GM21528 (cell line): ENCODE results near the gene GAN.
"Not testable (repeated sequence)": the region's sequence is repeated elsewhere in the genome, so short reads cannot be mapped to it uniquely, and the experiment has no call there.

Experiments
- ATAC-seq: cut with Tn5 transposase; IDR thresholded peaks from one replicate; pipeline ENCODE4 v1.9.1; 2021; ENCODE audit warnings: mild to moderate bottlenecking, moderate library complexity; ENCODE audit not compliant: unreplicated experiment, low FRiP score

The GAN gene

DNA sequence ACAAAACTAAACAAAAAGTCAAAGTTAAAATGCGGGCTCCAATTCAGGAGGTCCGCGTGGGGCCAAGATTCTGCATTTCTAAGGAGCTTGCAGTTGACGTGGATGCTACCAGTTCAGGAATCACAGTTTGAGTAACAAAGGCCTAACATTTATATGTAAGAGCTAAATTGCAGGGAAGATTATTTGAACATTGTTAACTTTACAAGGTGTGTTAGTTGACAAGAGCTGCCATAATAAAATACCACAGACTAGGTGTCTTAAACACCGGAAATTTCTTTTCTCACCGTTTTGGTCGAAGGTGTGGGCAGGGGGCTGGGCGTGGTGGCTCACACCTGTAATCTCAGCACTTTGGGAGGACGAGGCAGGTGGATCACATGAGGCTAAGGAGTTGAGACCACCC, 105.0 kb downstream of the GAN start:
- no peak for ATAC-seq

DNA sequence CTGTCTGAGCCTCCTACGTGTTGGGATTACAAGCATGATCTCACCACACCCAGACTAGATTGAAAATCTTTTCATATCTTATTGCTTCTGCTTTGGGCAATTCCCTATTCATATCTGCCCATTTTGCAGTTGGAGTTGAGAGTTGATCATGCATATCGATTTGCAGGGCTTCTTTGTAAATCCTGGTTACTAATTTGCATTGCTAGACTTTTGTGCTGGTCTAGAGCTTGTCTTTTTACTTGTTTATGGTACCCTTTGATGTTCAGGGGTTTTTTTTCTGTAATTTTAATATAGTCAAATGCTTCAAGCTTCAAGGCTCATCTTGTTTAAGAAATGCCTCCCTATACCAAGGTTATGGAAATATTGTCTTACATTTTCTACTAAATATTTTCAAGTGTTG, 106.4 kb downstream of the GAN start:
- ATAC-seq, result no peak

DNA sequence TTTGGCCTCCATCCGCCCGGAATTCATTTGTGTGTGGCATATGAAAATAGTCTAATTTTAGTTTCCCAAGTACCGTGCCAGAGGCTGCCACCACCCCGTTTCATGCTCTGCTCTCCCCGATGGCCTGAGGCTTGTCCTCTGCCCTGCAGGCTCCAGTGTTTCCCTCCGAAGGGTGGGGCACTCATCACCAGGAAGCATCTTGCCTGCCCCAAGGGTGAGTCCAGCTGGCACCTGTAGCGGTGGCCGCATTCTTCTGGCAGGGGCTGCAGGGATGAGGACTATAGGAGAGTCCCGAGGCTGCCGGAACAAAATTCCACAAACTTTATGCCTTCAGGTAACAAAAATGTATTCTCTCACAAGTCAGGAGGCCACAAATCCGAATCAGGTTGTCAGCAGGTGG, 106.8 kb downstream of the GAN start:
- ATAC-seq, result no peak

DNA sequence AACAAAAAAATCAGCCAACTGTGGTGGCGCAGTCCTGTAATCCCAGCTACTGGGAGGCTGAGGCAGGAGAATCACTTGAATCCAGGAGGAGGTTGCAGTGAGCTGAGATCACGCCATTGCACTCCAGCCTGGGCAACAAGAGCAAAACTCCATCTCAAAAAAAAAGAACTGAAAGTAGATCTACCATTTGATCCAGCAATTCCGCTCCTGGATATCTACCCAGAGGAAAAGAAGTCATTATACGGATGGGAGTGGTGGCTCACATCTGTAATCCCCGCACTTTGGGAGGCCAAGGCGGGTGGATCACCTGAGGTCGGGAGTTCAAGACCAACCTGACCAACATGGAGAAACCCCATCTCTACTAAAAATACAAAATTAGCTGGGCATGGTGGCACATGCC, 107.4 kb downstream of the GAN start:
- ATAC-seq, result not testable (repeated sequence)

DNA sequence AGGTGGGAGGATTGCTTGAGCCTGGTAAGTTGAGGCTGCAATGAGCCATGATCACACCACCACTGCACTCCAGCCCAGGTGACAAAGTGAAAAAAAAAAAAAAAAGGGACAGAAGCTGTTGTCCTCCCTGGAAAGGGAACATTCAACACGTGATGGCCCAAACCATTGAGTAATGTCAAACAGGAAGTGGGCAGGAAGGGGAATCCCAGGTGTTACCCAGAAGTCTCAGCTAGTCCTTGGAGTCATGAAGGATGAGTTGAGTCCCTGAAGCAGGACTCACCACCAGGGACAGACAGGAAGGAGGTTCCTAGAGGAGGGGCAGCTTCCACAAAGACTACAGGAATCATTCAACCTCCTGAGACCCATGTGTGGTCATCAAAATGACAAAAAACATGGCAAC, 110.0 kb downstream of the GAN start:
- ATAC-seq, result no peak

DNA sequence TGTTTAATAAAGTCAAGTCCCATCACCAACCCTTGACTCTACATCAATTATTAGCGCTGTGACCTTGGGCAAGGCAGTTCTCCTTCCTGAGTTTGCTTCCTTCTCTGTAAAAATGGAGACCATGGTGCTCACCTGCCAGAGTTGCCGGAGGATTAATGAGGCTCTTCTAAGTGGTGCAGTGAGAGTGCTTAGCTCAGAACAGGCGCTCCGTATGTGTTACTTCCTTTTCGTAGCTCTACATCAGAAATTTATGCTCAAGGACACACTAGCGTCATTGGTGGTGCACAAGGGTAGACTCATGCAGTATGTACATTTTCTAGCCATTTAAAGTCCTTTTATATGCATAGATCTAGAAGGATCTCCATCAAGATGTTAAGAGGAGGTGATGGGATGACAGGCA, 112.5 kb downstream of the GAN start:
- no peak for ATAC-seq

DNA sequence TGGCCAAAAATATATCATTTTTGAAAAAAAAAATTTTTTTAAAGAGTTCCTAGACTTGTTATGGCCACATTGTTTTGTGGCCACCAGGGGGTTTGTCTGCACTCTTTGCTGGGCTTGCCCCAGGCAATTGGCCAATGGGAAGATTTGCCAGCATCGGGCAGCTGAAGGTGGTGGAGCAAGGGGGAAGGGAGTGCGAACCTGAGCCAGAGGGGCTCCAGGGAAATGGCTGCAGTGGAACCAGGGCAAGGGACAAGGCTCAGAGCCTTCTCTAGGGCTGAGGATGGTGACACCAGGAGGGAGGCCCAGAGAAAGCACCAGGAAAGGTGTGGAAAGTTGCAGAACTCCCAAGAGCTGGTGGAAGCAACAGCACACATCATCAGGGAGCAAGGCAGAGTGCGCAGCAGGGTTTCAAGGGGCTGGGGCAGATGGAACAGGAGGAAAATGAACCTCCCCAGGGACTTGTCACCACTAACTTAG, 114.3 kb downstream of the GAN start:
- ATAC-seq, result no peak

DNA sequence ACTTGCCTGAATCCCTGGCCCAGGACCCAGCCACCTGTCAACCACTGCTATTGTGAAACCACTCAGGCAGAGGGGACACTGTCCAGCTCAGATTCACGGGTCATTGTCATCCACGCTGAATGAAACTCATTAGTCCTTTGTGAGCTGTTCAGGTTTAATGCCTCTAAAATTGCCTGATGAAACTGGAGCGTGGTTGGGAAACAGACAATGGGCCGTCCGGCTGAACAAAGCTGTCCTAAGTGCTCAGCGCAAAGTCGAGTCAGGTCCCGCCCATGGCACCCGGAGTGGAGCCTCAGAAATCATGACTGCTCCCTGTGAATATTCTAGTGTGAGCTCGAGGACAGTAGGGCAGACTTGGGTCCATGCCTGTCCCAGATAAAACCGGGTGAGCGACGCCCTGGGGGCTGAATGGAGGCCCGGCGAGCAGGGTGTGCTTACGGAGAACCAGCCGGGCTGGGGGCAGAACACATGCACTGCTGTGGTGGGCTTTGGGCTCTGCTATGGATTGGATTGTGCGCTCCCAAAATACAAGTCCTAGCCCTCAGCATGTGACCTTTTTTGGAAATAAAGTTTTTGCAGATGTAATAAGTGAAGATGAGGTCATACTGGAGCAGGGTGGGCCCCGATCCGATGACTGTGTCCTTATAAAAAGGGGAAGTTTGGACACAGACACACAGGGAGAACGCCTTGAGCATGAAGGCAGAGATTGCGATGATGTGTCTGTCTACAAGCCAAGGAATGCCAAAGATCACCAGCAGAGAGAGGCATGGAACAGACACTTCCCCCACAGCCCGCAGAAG, 117.0 kb downstream of the GAN start:
- ATAC-seq, result no peak

DNA sequence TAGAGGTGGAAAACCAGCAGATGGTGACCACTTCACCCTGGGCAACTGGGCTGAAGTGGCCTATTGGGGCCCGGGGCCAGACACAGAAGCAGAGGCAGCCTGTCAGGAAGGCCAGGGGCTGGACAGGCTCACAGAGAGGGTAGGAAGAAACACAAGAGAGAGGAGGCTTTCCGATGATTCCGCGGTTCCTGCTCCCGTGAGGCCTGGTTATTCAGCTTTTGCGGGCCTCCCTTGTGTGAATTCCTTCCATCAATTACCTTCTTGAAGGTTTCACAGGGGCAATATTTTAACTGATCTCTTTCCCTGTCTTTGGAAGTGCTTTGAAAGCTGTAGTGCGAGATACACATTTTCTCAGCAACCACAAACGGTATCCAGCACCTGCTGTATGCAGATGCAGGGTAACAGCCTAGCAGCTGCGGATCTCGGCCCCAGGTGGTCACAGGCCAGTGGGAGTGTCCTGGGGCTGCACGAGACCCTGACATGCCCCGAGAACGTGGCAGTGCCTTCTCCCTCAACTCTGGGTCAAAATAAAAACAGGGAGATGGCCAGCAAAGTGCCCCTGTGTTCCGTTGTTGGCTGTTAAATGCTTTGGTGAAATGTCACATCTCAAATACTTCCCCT, 118.3 kb downstream of the GAN start:
- ATAC-seq, result no peak

DNA sequence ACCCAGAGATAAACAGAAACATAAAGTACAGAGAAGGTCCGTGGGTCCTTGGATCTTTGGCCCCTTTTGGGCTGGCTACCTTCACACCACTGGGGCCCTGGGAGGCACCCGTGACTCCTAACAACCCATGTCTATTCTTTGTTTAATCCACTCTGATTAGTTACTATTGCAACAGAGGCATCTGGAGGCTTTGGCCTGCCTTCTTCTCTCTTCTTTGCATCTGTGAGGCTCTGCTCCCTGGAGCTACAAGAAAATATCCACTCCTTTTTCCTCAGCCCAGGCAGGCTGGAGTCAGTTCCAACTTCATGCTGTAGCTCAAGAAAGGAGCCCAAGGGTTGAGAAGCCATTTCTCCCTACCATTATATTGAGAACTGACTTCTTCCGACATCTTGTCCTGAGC, 120.3 kb downstream of the GAN start:
- ATAC-seq, result no peak

DNA sequence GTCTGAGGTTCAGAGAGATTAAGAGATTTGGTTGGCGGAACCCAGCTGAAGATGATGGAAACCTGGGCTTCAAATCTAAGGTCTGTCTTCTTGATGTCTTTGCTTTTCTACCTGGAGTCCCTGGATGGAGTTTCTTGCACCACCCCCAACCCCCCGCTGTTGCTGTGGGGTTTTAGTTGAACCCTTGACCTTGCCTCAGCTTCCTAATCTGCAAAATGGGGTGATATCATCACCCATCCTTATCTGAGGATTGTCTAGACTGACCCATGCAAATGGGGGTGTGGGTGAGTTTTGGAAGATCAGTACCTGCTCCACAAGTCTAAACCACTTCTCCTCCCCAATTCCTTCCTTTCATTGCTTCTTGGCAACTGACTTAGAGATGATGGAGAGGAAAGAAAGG, 120.8 kb downstream of the GAN start:
- ATAC-seq, result no peak

DNA sequence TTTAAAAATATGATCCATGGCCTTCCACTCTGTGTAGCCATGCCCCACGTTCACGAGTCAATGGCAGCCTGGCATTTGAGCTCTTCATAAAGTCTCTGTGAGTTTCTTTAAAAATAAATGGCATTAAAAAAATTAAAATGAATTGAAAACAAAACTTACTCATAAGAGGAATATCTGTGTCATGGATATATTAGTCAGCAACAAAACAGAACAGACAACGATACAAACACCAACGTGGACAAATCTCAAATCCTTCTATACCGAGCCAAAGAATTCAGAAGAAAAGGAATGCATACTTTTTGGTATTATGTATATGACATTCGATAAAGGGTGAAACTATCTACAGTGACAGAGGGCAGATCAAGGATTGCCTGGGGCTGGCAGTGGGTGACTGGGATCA, 121.6 kb downstream of the GAN start:
- ATAC-seq, result no peak

DNA sequence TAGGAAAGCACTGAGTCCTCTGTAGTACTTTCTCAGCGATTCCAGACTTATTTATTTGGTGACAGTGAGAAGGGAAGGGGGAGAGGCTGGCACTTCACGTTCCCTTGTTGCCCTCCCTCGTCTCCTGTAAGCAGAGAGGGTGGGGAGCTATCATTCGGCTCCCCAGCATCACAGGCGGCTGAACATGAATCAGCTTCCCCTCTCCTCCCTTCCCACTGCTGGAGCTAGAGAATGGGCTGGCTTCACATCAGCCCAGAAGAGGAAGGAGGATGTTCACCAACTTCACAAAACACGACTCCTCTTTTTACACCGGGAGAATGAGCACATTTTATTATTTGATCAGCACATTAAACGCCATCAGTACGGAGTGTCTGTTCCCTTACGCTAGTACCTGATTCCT, 123.1 kb downstream of the GAN start:
- ATAC-seq, result no peak
